Omental fat pad (tissue), 4 donors: Measurements from ENCODE around the gene CSF2RB. TPM values are rescaled to one million over a fixed set of nuclear protein-coding genes. Genes with fewer than 3 reads are reported as not detected.
"Not testable (repeated sequence)": the region's sequence is repeated elsewhere in the genome, so short reads cannot be mapped to it uniquely, and the experiment has no call there.

Experiments
- ATAC-seq: fragments of 150-250 bp; one replicate; pipeline ENCODE4 v1.9.1; 2016; ENCODE audit warnings: mild to moderate bottlenecking, moderate library complexity; ENCODE audit not compliant: low FRiP score
- DNase-seq: peaks from one replicate; pipeline ENCODE4 v3.0.0-alpha.2; 2019; ENCODE audit warnings: low spot score
- total RNA-seq, 4 donors: library from RNA; depleted of rRNA; stranded (reverse); fragments of >200 nt; gene quantifications; one replicate each; pipeline ENCODE4 v1.1.0, GENCODE V29; 2016
- TF ChIP-seq, protein P1 (sequence below), 3 donors: fragments of 450-650 bp; IDR thresholded peaks; one replicate each; pipeline ENCODE4 v1.5.1; 2016 to 2017; ENCODE audit warnings: antibody characterized with exemption in 3 of 3, mild to moderate bottlenecking in 3 of 3, moderate library complexity in 2 of 3

The CSF2RB gene
- total RNA-seq, 4 donors from 2014 or later, result 5.7 to 28.4 (median 17.0) TPM

DNA sequence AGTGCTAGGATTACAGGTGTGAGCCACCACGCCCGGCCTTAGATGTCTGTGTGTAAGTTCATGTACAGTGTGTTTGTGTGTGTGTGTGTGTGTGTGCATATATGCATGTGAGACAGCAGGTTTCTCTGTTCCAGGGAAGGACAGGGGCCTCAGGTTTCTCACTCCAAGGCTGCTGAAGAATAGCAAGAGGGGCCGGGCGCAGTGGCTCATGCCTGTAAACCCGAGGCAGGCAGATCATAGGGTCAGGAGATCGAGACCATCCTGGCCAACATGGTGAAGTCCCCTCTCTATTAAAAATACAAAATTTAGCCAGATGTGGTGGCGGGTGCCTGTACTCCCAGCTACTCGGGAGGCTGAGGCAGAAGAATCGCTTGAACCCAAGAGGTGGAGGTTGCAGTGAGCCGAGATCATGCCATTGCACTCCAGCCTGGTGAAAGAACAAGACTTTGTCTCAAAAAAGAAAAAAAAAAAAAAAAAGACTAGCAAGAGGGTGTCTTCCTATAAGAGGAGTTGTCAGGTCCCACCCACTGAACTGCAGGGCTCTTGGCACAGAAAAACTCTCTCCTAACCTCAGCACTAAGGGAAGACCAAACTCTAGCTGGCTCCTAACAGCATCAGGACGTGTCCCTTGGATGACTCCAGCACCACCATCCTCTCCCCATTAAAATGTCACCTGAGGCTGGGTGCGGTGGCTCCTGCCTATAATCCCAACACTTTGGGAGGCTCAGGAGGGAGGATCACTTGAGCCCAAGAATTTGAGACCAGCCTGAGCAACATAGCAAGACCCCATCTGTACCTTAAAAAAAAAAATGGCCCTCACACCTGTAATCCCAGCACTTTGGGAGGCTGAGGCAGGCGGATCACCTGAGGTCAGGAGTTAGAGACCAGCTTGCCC lies 65.8 kb downstream of the CSF2RB start:
- DNase-seq, result no peak
- ATAC-seq, result no peak
- TF ChIP-seq, protein P1, sequence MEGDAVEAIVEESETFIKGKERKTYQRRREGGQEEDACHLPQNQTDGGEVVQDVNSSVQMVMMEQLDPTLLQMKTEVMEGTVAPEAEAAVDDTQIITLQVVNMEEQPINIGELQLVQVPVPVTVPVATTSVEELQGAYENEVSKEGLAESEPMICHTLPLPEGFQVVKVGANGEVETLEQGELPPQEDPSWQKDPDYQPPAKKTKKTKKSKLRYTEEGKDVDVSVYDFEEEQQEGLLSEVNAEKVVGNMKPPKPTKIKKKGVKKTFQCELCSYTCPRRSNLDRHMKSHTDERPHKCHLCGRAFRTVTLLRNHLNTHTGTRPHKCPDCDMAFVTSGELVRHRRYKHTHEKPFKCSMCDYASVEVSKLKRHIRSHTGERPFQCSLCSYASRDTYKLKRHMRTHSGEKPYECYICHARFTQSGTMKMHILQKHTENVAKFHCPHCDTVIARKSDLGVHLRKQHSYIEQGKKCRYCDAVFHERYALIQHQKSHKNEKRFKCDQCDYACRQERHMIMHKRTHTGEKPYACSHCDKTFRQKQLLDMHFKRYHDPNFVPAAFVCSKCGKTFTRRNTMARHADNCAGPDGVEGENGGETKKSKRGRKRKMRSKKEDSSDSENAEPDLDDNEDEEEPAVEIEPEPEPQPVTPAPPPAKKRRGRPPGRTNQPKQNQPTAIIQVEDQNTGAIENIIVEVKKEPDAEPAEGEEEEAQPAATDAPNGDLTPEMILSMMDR (IDR thresholded peaks at IDR 0.05), result no peak

DNA sequence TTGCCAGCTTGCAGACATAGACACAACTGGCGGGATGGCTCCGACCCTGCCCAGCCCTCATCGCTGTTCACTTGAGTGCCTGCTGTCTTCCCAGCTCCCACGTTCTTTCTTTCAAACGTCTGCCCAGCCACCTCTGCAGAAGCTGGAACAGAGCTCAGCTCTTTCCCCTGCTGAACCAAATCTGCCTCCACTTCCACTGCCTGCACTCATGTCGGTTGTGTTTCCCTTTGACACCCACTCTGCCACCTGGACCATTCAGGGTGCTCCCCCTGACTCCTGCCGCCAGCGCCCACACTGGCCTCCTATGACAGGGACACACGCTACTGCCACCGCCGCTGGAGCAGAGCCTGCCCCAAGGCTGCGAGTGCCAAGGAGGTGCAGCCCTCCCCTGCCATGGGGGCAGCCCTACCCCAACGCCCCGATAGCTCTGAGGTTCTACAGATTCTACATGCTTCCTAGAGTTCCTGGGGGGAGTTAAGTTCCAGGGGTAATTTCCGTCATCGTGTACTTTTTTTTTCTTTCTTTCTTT lies 67.9 kb downstream of the CSF2RB start:
- TF ChIP-seq, protein P1 (IDR thresholded peaks at IDR 0.05), result no peak
- DNase-seq, result no peak
- no peak for ATAC-seq

DNA sequence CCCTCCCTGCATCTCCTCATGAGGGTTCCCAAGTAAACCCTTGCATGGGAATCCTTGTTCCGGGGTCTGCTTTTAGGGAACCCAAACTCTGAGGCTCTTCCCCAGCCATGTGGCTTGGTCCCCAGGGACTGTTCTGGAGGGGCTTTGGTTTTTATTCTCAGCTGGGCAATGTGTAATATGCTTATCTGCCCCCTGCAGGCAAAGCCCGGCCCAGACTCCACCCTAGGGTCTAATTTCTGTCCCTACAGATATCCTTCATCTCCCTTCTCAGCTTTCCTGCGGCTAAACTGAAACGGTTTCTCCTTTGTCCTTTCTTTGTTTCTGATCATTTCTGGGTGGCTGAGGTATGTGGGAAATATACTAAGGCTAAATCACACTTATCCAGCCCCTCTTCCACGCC lies 68.7 kb downstream of the CSF2RB start:
- TF ChIP-seq, protein P1 (IDR thresholded peaks at IDR 0.05), result no peak
- no peak for DNase-seq
- ATAC-seq, result no peak

DNA sequence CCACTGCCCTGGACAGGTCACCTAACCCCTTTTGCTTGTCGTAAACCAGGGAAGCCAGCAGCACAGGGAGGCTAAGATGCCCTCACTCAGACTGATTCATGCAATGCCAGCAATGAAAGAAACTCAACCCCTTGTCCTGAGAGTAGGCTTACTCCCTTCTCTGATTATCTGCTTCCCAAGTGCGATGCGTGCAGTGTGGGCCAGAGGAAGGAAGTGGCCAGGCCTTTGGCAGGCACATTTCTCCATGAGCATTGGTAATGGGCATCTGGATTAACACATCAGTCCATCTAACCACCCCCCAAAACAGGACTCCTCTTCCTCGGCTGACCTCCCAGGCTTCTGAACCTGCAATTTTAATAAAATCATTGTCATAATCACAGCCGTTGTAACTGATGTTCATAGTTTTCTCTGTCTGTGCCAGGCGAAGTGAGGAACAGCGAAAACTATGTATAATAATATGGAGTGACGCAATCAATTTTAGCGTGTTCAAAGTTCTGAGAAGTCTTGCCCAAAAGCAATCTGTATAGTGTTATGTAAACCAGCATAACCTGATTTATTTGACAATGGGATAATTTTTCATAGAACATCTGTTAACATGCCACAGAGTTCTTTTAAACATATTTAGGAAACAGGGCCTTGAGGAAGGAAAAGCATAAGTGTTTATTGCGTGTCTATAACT lies 71.9 kb downstream of the CSF2RB start:
- no peak for DNase-seq
- no peak for ATAC-seq
- TF ChIP-seq, protein P1 (IDR thresholded peaks at IDR 0.05), result no peak

DNA sequence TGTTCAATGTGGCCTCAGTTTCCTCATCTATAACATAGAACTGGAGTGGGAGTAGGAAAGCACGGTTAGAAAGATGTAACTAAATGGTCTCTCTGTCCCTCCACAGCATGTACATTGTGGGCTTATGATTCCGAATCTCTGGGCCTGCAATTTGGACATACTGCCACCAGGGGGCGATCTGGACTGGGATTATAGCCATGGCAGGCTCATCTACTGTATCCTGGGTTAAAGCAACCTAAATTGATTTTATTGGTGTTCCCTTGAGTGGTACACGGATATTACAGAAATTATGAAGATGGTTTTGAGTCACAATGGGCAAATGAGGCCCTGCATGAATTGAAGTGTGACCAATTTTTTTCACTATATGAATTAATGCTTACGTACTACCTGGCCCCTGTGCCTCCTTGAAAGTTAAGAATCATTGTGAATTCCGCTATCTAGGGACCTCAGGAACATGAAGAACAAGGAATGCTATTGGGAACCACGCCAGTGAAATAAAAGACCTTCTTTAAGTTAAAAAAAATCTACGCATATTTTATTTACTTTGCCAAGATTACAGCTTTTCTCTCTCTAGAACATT lies 72.9 kb downstream of the CSF2RB start:
- ATAC-seq (no peak), DNase-seq (no peak)
- TF ChIP-seq, protein P1 (IDR thresholded peaks at IDR 0.05), result no peak

DNA sequence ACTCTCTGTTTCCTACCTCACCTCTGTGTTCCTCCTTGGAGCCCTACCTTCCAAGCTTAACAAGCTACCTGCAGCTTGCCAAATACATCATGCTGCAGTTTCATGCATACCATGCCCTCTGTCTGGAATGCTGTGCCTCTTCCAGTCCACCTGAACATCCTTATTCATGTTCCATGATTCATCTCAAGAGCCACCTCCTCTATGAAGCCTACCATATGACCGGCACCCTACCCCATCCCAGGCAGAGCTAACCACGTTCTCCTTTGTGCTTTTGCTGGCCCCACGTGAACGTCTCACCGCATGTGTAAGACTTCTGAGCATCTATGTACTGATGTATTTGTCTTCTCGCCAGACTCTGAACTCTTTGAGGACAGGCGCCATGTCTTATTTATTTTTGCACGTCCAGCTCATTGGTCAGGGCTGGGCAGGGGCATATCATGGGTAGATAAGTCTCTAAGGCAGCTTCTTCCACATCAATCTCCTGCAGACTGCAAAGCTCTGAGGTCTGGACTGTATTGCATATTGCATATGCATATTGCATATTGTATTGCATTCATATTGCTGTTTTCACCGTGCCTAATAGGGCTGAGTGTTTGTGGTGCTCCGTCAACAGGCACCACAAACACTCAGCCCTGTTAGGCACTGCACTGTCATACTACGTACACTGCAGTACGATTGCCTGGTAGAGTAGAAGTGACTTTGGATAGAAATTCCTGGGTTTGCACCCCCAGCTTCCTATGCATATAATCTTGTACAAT lies 74.8 kb downstream of the CSF2RB start:
- ATAC-seq (no peak), DNase-seq (no peak)
- TF ChIP-seq, protein P1 (IDR thresholded peaks at IDR 0.05), result no peak

DNA sequence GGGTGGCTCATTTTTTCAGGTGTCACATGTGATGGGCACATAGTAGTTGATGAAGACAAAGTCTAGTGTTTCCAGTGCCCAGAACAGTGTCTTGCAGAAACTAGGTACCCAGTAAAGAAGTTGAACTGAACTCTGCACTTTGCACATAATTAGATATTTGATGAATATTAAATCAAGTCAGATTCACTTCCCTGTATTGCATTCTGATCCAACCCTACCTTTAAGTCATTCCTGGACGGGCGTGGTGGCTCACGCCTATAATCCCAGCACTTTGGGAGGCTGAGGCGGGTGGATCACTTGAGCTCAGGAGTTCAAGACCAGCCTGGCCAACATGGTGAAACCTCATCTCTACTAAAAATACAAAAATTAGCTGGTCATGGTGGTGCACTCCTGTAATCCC lies 75.6 kb downstream of the CSF2RB start:
- ATAC-seq, DNase-seq: not testable (repeated sequence)
